Measurements from ENCODE around the gene ACOXL. TPM values are rescaled to one million over a fixed set of nuclear protein-coding genes. Genes with fewer than 3 reads are reported as not detected.

ACOXL gene
- total and polyA plus RNA-seq, 9 donors = 0.17 to 0.31 (median 0.23) TPM; not detected in 4

GRCh38 chr2:110992886-110993285 is 260.5 kb downstream of the ACOXL start:
- Histone ChIP-seq H3K4me1 (ENCODE audit: insufficient read depth) (no peaks in the 10 kb centered on the region), H3K27me3 (no peaks in the 10 kb centered on the region), H3K4me3 (no peak overlapping the region), H3K36me3 (no peaks in the 10 kb centered on the region), H3K27ac (no peak overlapping the region), H3K9me3 (no peaks in the 10 kb centered on the region)
- intact Hi-C loops (cut with DNase I) = no loop called here
- no peak for TF ChIP-seq CTCF (IDR thresholded peaks at IDR 0.05)
- TF ChIP-seq POLR2A (IDR thresholded peaks at IDR 0.05) = no peak
- no peak for TF ChIP-seq EP300 (IDR thresholded peaks at IDR 0.05)
- no peak for DNase-seq
- WGBS, 3 donors = 71 to 94% (median 90%) methylated on average over 2 of the region's 2 CpGs

- no peak overlapping the region for H3K27ac ChIP-seq
- H3K36me3 ChIP-seq = no peaks in the 10 kb centered on the region
- H3K4me1 ChIP-seq (ENCODE audit: insufficient read depth) = no peaks in the 10 kb centered on the region
- intact Hi-C loops (cut with DNase I) = no loop called here
- H3K4me3 ChIP-seq = no peak overlapping the region
- no peaks in the 10 kb centered on the region for H3K27me3 ChIP-seq
- DNase-seq = no peak
- H3K9me3 ChIP-seq = no peaks in the 10 kb centered on the region
- 51 to 62% (median 61%) methylated on average over 4 of the region's 4 CpGs for WGBS, 3 donors
- TF ChIP-seq EP300 (IDR thresholded peaks at IDR 0.05) (no peak), POLR2A (IDR thresholded peaks at IDR 0.05) (no peak), CTCF (IDR thresholded peaks at IDR 0.05) (no peak)
Observed at GRCh38 chr2:110993557-110994231, 261.3 kb downstream of the ACOXL start.

GRCh38 chr2:110994250-110994961 is 262.0 kb downstream of the ACOXL start:
- no peaks in the 10 kb centered on the region for H3K9me3 ChIP-seq
- no peak overlapping the region for H3K4me3 ChIP-seq
- no peaks in the 10 kb centered on the region for H3K27me3 ChIP-seq
- no peak for TF ChIP-seq CTCF (IDR thresholded peaks at IDR 0.05)
- no peak for TF ChIP-seq POLR2A (IDR thresholded peaks at IDR 0.05)
- TF ChIP-seq EP300 (IDR thresholded peaks at IDR 0.05) = no peak
- no peak overlapping the region for H3K27ac ChIP-seq
- no peaks in the 10 kb centered on the region for H3K36me3 ChIP-seq
- intact Hi-C loops (cut with DNase I) = no loop called here
- 62 to 63% (median 63%) methylated on average over 5 of the region's 5 CpGs for WGBS, 3 donors
- no peak for DNase-seq
- no peaks in the 10 kb centered on the region for H3K4me1 ChIP-seq (ENCODE audit: insufficient read depth)

GRCh38 chr2:110995911-110996310 is 263.5 kb downstream of the ACOXL start:
- H3K36me3 ChIP-seq = no peaks in the 10 kb centered on the region
- no peaks in the 10 kb centered on the region for H3K4me1 ChIP-seq (ENCODE audit: insufficient read depth)
- WGBS, 3 donors = 84 to 87% (median 87%) methylated on average over 6 of the region's 6 CpGs
- no peak overlapping the region for H3K4me3 ChIP-seq
- no peaks in the 10 kb centered on the region for H3K27me3 ChIP-seq
- no peak for TF ChIP-seq CTCF (IDR thresholded peaks at IDR 0.05)
- no peak for TF ChIP-seq EP300 (IDR thresholded peaks at IDR 0.05)
- TF ChIP-seq POLR2A (IDR thresholded peaks at IDR 0.05) = no peak
- no peaks in the 10 kb centered on the region for H3K9me3 ChIP-seq
- no peak overlapping the region for H3K27ac ChIP-seq
- intact Hi-C loops (cut with DNase I) = no loop called here
- no peak for DNase-seq

All from ovary (tissue), 9 donors.